ENCODE data around the gene DSC3.
A peak's percentile ranks its signal among the peaks of the same experiment; 100 is the strongest.

DSC3 gene

GRCh38 chr18:31041271-31042083, 1.1 kb downstream of the DSC3 start (continued):
- TF ChIP-seq REPIN1 (tag by site-specific recombination; IDR thresholded peaks at IDR 0.05; ENCODE audit: low read depth) (no peak), ZNF560 (tag by site-specific recombination; IDR thresholded peaks at IDR 0.05; ENCODE audit: borderline replicate concordance) (no peak), GLI2 (tag by site-specific recombination; IDR thresholded peaks at IDR 0.05; ENCODE audit: borderline replicate concordance, low read depth) (no peak), ZNF239 (tag by site-specific recombination; IDR thresholded peaks at IDR 0.05) (no peak), ZNF24 (tag by site-specific recombination; IDR thresholded peaks at IDR 0.05) (no peak), ZNF341 (tag by site-specific recombination; IDR thresholded peaks at IDR 0.05; ENCODE audit: low read depth) (peak; percentile 94), MYNN (tag by site-specific recombination; IDR thresholded peaks at IDR 0.05; ENCODE audit: borderline replicate concordance) (no peak), ZNF449 (tag by site-specific recombination; IDR thresholded peaks at IDR 0.05) (no peak), ZSCAN23 (tag by site-specific recombination; IDR thresholded peaks at IDR 0.05) (no peak), ZNF558 (tag by site-specific recombination; IDR thresholded peaks at IDR 0.05) (no peak), ZNF274 (IDR thresholded peaks at IDR 0.05; ENCODE audit: low read length) (no peak), ZNF274 (tag by site-specific recombination; IDR thresholded peaks at IDR 0.05; ENCODE audit: borderline replicate concordance) (no peak), ZNF76 (tag by site-specific recombination; IDR thresholded peaks at IDR 0.05; ENCODE audit: borderline replicate concordance, low read depth) (0 out of 2 replicates have a peak, but pooled peaks have one; percentile 30), ZBTB48 (tag by site-specific recombination; IDR thresholded peaks at IDR 0.05) (peak; percentile 86; the same call in 1 of the 2 replicates), PBX3 (CRISPR knock-in tag; IDR thresholded peaks at IDR 0.05) (no peak), YY1 (tag by site-specific recombination; IDR thresholded peaks at IDR 0.05) (no peak), ZNF280C (tag by site-specific recombination; IDR thresholded peaks at IDR 0.05) (no peak), ZNF658 (tag by site-specific recombination; IDR thresholded peaks at IDR 0.05) (no peak), ZSCAN4 (tag by site-specific recombination; IDR thresholded peaks at IDR 0.05) (no peak), KLF8 (tag by site-specific recombination; IDR thresholded peaks at IDR 0.05) (0 out of 2 replicates have a peak, but pooled peaks have one; percentile 7), ZNF302 (tag by site-specific recombination; IDR thresholded peaks at IDR 0.05; ENCODE audit: low read depth) (no peak), ZFP3 (tag by site-specific recombination; IDR thresholded peaks at IDR 0.05; ENCODE audit: low read depth) (no peak; the same call in 1 of the 2 replicates), KLF7 (tag by site-specific recombination; IDR thresholded peaks at IDR 0.05; ENCODE audit: borderline replicate concordance) (no peak), ZNF148 (tag by site-specific recombination; IDR thresholded peaks at IDR 0.05; ENCODE audit: borderline replicate concordance) (no peak), ZSCAN30 (tag by site-specific recombination; IDR thresholded peaks at IDR 0.05) (peak; percentile 7; the same call in 1 of the 2 replicates), ZNF248 (tag by site-specific recombination; IDR thresholded peaks at IDR 0.05) (no peak), ZXDB (tag by site-specific recombination; IDR thresholded peaks at IDR 0.05) (peak; percentile 55), ZBTB21 (tag by site-specific recombination; IDR thresholded peaks at IDR 0.05) (no peak), ZNF473 (tag by site-specific recombination; IDR thresholded peaks at IDR 0.05) (no peak), ZNF394 (tag by site-specific recombination; IDR thresholded peaks at IDR 0.05; ENCODE audit: borderline replicate concordance) (no peak), YY2 (tag by site-specific recombination; IDR thresholded peaks at IDR 0.05) (no peak)
